DOHH2 (cell line): ENCODE results near the gene PLEKHG2.
A peak's percentile ranks its signal among the peaks of the same experiment; 100 is the strongest.

Experiments used
- H3F3A ChIP-seq: fragments of 200-600 bp; sonication (generic), shearing (Covaris generic); 2 replicates; pipeline ENCODE4 v1.6.0; 2016; ENCODE audit warnings: antibody characterized with exemption, mild to moderate bottlenecking; ENCODE audit not compliant: control insufficient read depth, insufficient read depth
- H3K27ac ChIP-seq: fragments of 200-600 bp; sonication (generic); 2 replicates; pipeline ENCODE4 v1.5.1; 2014; ENCODE audit warnings: low read depth, mild to moderate bottlenecking, low read length, moderate library complexity
- H3K27me3 ChIP-seq: fragments of 200-600 bp; sonication (generic); 2 replicates; pipeline ENCODE4 v1.6.1; 2014; ENCODE audit warnings: mild to moderate bottlenecking, low read length, mixed read lengths; ENCODE audit not compliant: control insufficient read depth
- H3K36me3 ChIP-seq: fragments of 200-600 bp; sonication (generic); 2 replicates; pipeline ENCODE4 v1.6.1; 2014; ENCODE audit warnings: mild to moderate bottlenecking, low read length, moderate library complexity, mixed read lengths; ENCODE audit not compliant: control insufficient read depth
- H3K4me1 ChIP-seq: fragments of 200-600 bp; sonication (generic); 2 replicates; pipeline ENCODE4 v1.6.1; 2014; ENCODE audit warnings: mild to moderate bottlenecking, low read length, mixed read lengths; ENCODE audit not compliant: control insufficient read depth
- H3K4me2 ChIP-seq: fragments of 200-600 bp; sonication (generic); 2 replicates; pipeline ENCODE4 v1.6.0; 2014; ENCODE audit warnings: mild to moderate bottlenecking, low read length, moderate library complexity
- H3K4me3 ChIP-seq: fragments of 200-600 bp; sonication (generic); 2 replicates; pipeline ENCODE4 v1.5.1; 2014; ENCODE audit warnings: mild to moderate bottlenecking, low read length, mixed read lengths
- H3K79me2 ChIP-seq: fragments of 200-600 bp; sonication (generic); 2 replicates; pipeline ENCODE4 v1.6.1; 2014; ENCODE audit warnings: mild to moderate bottlenecking, low read length, mixed read lengths; ENCODE audit not compliant: control insufficient read depth
- H3K9me2 ChIP-seq: fragments of 200-600 bp; sonication (generic); replicated peaks from 2 replicates; pipeline ENCODE4 v1.6.1; 2014; ENCODE audit warnings: mild to moderate bottlenecking, low read length, mixed read lengths; ENCODE audit not compliant: control insufficient read depth
- H3K9me3 ChIP-seq: fragments of 200-600 bp; sonication (generic); 2 replicates; pipeline ENCODE4 v1.6.1; 2014; ENCODE audit warnings: antibody characterized with exemption, low read length, mixed read lengths; ENCODE audit not compliant: control insufficient read depth, insufficient read depth
- H4K20me1 ChIP-seq: fragments of 200-600 bp; sonication (generic); 2 replicates; pipeline ENCODE4 v1.6.0; 2014; ENCODE audit warnings: low read depth, mild to moderate bottlenecking, antibody characterized with exemption, low read length, moderate library complexity; ENCODE audit not compliant: control insufficient read depth, insufficient read depth
- EZH2phosphoT487 ChIP-seq: fragments of 200-600 bp; sonication (generic); IDR thresholded peaks from 2 replicates; pipeline ENCODE4 v1.6.1; 2017; ENCODE audit warnings: borderline replicate concordance, mild to moderate bottlenecking, antibody characterized with exemption, low read length, moderate library complexity, mixed read lengths
- TF ChIP-seq, protein P1 (sequence below): fragments of 200-600 bp; sonication (generic); IDR thresholded peaks from one replicate; pipeline ENCODE4 v1.5.1; 2014; ENCODE audit warnings: antibody characterized with exemption, mild to moderate bottlenecking, low read depth, low read length; ENCODE audit not compliant: poor library complexity, severe bottlenecking

The PLEKHG2 gene

DNA sequence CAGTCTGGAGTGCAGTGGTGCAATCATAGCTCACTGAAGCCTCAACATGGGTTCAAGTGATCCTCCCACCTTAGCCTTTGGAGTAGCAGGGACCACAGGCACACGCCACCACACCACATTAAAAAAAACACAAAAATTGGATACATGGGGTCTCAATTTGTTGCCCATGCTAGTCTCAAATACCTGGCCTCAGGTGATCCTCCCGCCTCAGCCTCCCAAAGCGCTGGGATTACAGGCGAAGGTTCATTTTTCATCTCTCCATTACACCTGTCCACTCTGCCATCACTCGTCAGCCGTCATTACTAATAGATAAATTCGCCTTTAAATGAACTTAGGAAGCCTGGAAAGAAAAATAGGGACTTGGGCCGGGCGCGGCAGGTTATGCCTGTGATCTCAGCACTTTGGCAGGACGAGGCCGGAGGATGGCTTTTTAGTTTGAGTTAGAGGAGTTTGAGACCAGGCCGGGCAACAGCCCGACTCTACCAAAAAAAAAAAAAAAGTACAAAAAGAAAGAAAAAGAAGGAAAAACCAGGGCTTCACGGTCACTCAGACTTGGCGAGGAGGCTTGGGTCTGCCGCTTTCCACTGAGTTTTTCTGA, 32.2 kb downstream of the PLEKHG2 start:
- Histone ChIP-seq H3K4me1 (peaks cover 61% of the 10 kb centered on the region), H4K20me1 (0 out of 2 replicates have a peak, but pooled peaks cover 3% of the 10 kb centered on the region), H3K9me3 (no peaks in the 10 kb centered on the region), H3K27ac (peak overlapping the region; percentile 86), H3K4me3 (peak overlapping the region; percentile 100), H3K9me2 (no peaks in the 10 kb centered on the region), H3K27me3 (no peaks in the 10 kb centered on the region), H3F3A (peaks cover 12% of the 10 kb centered on the region), H3K4me2 (peak overlapping the region; percentile 77), H3K36me3 (peaks cover 44% of the 10 kb centered on the region), H3K79me2 (peaks cover 56% of the 10 kb centered on the region)
- TF ChIP-seq EZH2phosphoT487: no peak
- TF ChIP-seq, protein P1, sequence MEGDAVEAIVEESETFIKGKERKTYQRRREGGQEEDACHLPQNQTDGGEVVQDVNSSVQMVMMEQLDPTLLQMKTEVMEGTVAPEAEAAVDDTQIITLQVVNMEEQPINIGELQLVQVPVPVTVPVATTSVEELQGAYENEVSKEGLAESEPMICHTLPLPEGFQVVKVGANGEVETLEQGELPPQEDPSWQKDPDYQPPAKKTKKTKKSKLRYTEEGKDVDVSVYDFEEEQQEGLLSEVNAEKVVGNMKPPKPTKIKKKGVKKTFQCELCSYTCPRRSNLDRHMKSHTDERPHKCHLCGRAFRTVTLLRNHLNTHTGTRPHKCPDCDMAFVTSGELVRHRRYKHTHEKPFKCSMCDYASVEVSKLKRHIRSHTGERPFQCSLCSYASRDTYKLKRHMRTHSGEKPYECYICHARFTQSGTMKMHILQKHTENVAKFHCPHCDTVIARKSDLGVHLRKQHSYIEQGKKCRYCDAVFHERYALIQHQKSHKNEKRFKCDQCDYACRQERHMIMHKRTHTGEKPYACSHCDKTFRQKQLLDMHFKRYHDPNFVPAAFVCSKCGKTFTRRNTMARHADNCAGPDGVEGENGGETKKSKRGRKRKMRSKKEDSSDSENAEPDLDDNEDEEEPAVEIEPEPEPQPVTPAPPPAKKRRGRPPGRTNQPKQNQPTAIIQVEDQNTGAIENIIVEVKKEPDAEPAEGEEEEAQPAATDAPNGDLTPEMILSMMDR: no peak

- H3K27me3 ChIP-seq: no peaks in the 10 kb centered on the region
- H3K27ac ChIP-seq: peak within 1 kb of the TSS; percentile 86
- peaks cover 51% of the 10 kb centered on the region for H3K36me3 ChIP-seq
- H3K4me1 ChIP-seq: peaks cover 61% of the 10 kb centered on the region
- peaks cover 9% of the 10 kb centered on the region for H3F3A ChIP-seq
- 0 out of 2 replicates have a peak, but pooled peaks cover 4% of the 10 kb centered on the region for H4K20me1 ChIP-seq
- no peak for TF ChIP-seq EZH2phosphoT487
- peaks cover 64% of the 10 kb centered on the region for H3K79me2 ChIP-seq
- H3K9me3 ChIP-seq: no peaks in the 10 kb centered on the region
- H3K4me2 ChIP-seq: peak within 1 kb of the TSS; percentile 77
- H3K9me2 ChIP-seq: no peaks in the 10 kb centered on the region
- H3K4me3 ChIP-seq: peak within 1 kb of the TSS; percentile 100
Observed at GRCh38 chr19:39445196-39446111, 33.0 kb downstream of the PLEKHG2 start, which contains the start of gene SUPT5H. Gene SUPT5H, plus strand, starts transcription at chr19:39445582. Its CDS starts 309 bp downstream, at chr19:39445891.

GRCh38 chr19:39446365-39447084, 34.1 kb downstream of the PLEKHG2 start:
- H3K36me3 ChIP-seq: peaks cover 59% of the 10 kb centered on the region
- peak overlapping the region; percentile 77 for H3K4me2 ChIP-seq
- 0 out of 2 replicates have a peak, but pooled peaks cover 7% of the 10 kb centered on the region for H4K20me1 ChIP-seq
- H3K4me1 ChIP-seq: peaks cover 53% of the 10 kb centered on the region
- TF ChIP-seq, protein P1: no peak
- TF ChIP-seq EZH2phosphoT487: no peak
- H3K9me2 ChIP-seq: no peaks in the 10 kb centered on the region
- peak overlapping the region; percentile 100 for H3K4me3 ChIP-seq
- H3K79me2 ChIP-seq: peaks cover 74% of the 10 kb centered on the region
- H3K27ac ChIP-seq: peak overlapping the region; percentile 86
- H3K27me3 ChIP-seq: no peaks in the 10 kb centered on the region
- H3F3A ChIP-seq: peaks cover 9% of the 10 kb centered on the region
- no peaks in the 10 kb centered on the region for H3K9me3 ChIP-seq
